SU-DHL-6 (cell line): ENCODE data around the gene MAP1S.
A peak's percentile ranks its signal among the peaks of the same experiment; 100 is the strongest.
"Not testable (repeated sequence)": the region's sequence is repeated elsewhere in the genome, so short reads cannot be mapped to it uniquely, and the experiment has no call there.

Experiments
- H2AFZ ChIP-seq: fragments of 200-600 bp; sonication (generic); 2 replicates; pipeline ENCODE4 v1.6.1; 2014; ENCODE audit warnings: low read depth, mild to moderate bottlenecking, moderate library complexity, mixed read lengths, antibody characterized with exemption, low read length; ENCODE audit not compliant: severe bottlenecking
- H3F3A ChIP-seq: fragments of 200-600 bp; shearing (Covaris generic); 2 replicates; pipeline ENCODE4 v1.6.0; 2016; ENCODE audit warnings: antibody characterized with exemption, mild to moderate bottlenecking; ENCODE audit not compliant: insufficient read depth
- H3K27ac ChIP-seq: fragments of 200-600 bp; sonication (generic); 2 replicates; pipeline ENCODE4 v1.5.1; 2016; ENCODE audit warnings: low read depth, mild to moderate bottlenecking, low read length, moderate library complexity, mixed read lengths
- H3K27me3 ChIP-seq: fragments of 200-600 bp; sonication (generic), shearing (Covaris generic); 2 replicates; pipeline ENCODE4 v1.6.0; 2014; ENCODE audit warnings: mild to moderate bottlenecking, low read length
- H3K36me3 ChIP-seq: fragments of 200-600 bp; sonication (generic); 2 replicates; pipeline ENCODE4 v1.6.1; 2014; ENCODE audit warnings: mild to moderate bottlenecking, low read length, mixed read lengths
- H3K4me2 ChIP-seq: fragments of 300-600, 200-600 bp; shearing (Covaris generic), sonication (generic); 2 replicates; pipeline ENCODE4 v1.6.0; 2014; ENCODE audit warnings: low read length, low read depth, mild to moderate bottlenecking; ENCODE audit not compliant: poor library complexity, severe bottlenecking
- H3K4me3 ChIP-seq: fragments of 200-600 bp; sonication (generic); 2 replicates; pipeline ENCODE4 v1.5.1; 2014; ENCODE audit warnings: antibody characterized with exemption, low read length, mild to moderate bottlenecking, mixed read lengths; ENCODE audit not compliant: insufficient read depth, poor library complexity, severe bottlenecking
- H3K79me2 ChIP-seq: fragments of 200-600 bp; sonication (generic); 2 replicates; pipeline ENCODE4 v1.6.1; 2014; ENCODE audit warnings: mild to moderate bottlenecking, low read length, moderate library complexity; ENCODE audit not compliant: insufficient read depth
- H3K9ac ChIP-seq: fragments of 200-600 bp; sonication (generic); 2 replicates; pipeline ENCODE4 v1.7.0; 2014; ENCODE audit warnings: mild to moderate bottlenecking, low read length
- H3K9me2 ChIP-seq: fragments of 200-600 bp; sonication (generic); replicated peaks from 2 replicates; pipeline ENCODE4 v1.6.1; 2014; ENCODE audit warnings: low read length; ENCODE audit not compliant: insufficient read depth
- H3K9me3 ChIP-seq: fragments of 200-600 bp; sonication (generic); 2 replicates; pipeline ENCODE4 v1.6.1; 2014; ENCODE audit warnings: low read length, mixed read lengths; ENCODE audit not compliant: insufficient read depth
- H4K20me1 ChIP-seq: fragments of 200-600 bp; sonication (generic); 2 replicates; pipeline ENCODE4 v1.6.1; 2014; ENCODE audit warnings: low read depth, mild to moderate bottlenecking, antibody characterized with exemption, low read length, moderate library complexity, mixed read lengths
- EZH2phosphoT487 ChIP-seq: fragments of 200-600 bp; sonication (generic), shearing (Covaris generic); conservative IDR thresholded peaks from 2 replicates; pipeline ENCODE4 v1.6.1; 2018; ENCODE audit warnings: mild to moderate bottlenecking, antibody characterized with exemption, low read length, moderate library complexity, mixed read lengths
- TF ChIP-seq, protein P1 (sequence below): fragments of 200-600 bp; sonication (generic); IDR thresholded peaks from one replicate; pipeline ENCODE4 v1.5.1; 2017; ENCODE audit warnings: antibody characterized with exemption, mild to moderate bottlenecking, low read length, moderate library complexity; ENCODE audit not compliant: insufficient read depth, poor library complexity, severe bottlenecking

The MAP1S gene

DNA sequence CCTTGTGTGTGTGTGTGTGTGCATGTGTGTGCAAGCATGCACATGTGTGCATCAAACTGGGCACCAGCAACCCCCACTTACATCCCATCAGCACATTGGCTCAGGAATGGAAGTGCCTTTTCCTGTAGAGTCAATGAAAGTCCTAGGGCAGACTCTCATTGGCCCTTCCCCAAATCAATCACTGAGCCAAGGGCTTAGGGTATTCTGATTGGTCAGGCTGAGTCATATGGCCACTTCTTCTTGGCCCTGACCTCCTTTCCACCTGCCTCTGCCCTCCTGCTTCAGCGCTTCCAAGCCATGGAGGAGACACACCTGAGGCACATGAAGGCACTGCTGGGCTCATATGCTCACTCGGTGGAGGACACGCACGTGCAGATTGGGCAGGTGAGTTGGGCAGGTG lies 52.9 kb downstream of the MAP1S start:
- H3K27ac ChIP-seq = no peak overlapping the region
- no peak overlapping the region for H3K9ac ChIP-seq
- peaks cover 4% of the 10 kb centered on the region; the same call in 1 of the 2 replicates for H3F3A ChIP-seq
- H3K27me3 ChIP-seq = no peaks in the 10 kb centered on the region
- TF ChIP-seq, protein P1, sequence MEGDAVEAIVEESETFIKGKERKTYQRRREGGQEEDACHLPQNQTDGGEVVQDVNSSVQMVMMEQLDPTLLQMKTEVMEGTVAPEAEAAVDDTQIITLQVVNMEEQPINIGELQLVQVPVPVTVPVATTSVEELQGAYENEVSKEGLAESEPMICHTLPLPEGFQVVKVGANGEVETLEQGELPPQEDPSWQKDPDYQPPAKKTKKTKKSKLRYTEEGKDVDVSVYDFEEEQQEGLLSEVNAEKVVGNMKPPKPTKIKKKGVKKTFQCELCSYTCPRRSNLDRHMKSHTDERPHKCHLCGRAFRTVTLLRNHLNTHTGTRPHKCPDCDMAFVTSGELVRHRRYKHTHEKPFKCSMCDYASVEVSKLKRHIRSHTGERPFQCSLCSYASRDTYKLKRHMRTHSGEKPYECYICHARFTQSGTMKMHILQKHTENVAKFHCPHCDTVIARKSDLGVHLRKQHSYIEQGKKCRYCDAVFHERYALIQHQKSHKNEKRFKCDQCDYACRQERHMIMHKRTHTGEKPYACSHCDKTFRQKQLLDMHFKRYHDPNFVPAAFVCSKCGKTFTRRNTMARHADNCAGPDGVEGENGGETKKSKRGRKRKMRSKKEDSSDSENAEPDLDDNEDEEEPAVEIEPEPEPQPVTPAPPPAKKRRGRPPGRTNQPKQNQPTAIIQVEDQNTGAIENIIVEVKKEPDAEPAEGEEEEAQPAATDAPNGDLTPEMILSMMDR = no peak
- TF ChIP-seq EZH2phosphoT487 = no peak
- H3K9me3 ChIP-seq = no peaks in the 10 kb centered on the region
- no peak overlapping the region for H3K4me2 ChIP-seq
- H2AFZ ChIP-seq = no peak overlapping the region
- no peaks in the 10 kb centered on the region for H3K9me2 ChIP-seq
- no peaks in the 10 kb centered on the region for H4K20me1 ChIP-seq
- peaks cover 6% of the 10 kb centered on the region; the same call in 1 of the 2 replicates for H3K36me3 ChIP-seq
- H3K79me2 ChIP-seq = no peaks in the 10 kb centered on the region
- no peak overlapping the region for H3K4me3 ChIP-seq

DNA sequence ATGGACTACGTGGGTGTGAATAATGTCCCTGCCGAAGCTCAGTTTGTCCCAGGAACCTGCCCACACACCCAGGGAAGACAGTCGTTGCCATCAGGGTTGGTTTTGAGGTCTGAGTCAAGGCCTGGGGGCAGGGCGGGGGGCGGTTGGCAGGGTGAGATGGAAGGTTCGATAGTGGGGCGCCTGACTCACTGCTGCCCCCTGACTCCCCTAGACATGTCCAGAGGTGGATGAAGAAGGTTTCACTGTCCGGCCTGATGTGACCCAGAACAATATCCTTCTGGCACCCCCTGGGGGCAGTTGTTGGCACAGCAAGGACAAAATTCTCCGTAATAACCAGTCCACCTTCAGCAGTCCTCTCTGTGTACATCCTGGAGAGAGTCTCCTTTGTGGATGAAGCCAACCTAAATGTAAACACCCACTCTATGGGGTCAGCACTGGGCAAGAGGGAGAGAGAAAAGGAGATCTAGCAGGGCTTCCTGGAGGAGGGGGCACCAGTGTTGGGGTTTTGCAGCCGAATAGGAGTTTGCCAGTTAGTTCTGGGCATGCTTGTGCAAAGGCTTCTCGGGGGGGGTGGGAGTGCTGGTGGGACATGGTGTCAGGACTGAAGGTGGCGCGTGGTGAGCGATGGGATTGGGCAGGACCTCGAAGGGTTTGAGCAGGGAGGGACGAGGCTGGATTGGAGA lies 56.1 kb downstream of the MAP1S start:
- no peaks in the 10 kb centered on the region for H3K9me2 ChIP-seq
- H3K27me3 ChIP-seq = no peaks in the 10 kb centered on the region
- H3F3A ChIP-seq = peaks cover 4% of the 10 kb centered on the region; the same call in 1 of the 2 replicates
- H3K4me2 ChIP-seq = peak overlapping the region; percentile 36
- H3K79me2 ChIP-seq = no peaks in the 10 kb centered on the region
- peak overlapping the region; percentile 86 for H3K27ac ChIP-seq
- peak overlapping the region; percentile 17; the same call in 1 of the 2 replicates for H3K9ac ChIP-seq
- no peaks in the 10 kb centered on the region for H4K20me1 ChIP-seq
- no peaks in the 10 kb centered on the region for H3K36me3 ChIP-seq
- H3K9me3 ChIP-seq = no peaks in the 10 kb centered on the region
- no peak overlapping the region for H3K4me3 ChIP-seq
- no peak for TF ChIP-seq EZH2phosphoT487
- TF ChIP-seq, protein P1 = peak; percentile 83
- H2AFZ ChIP-seq = no peak overlapping the region

DNA sequence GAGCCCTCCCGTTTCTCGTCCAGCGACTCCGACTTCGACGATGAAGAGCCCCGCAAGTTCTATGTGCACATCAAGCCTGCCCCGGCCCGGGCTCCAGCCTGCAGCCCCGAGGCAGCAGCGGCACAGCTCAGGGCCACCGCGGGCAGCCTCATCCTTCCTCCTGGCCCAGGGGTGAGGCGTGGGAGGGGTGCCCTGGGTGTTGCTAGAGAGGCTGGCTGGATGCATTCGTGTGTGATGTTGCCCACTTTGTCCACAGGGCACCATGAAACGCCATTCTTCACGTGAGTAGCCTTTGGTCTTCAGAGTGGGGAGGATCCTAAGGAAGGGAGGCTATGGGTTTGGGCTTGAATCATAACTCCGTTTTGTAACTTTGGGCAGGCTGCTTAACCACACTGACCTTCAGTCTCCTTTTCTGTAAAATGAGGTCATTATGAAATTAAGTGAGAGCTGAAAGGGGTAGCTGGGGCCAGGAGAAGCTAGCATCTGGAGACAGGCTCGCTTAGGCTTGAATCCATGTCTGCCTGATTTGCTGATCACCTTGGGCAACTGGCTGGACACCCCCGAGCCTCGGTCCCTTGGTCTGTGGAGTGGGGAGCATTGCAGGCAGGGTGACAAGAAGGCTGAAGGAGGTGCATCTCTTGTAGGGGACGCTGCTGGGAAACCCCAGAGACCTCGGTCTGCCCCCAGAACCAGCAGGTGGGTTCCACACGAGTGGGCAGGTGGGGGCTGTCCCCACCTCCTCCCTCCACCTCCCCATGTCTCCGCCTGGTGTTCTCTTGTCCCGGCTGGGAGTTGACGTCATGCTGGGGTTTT lies 56.9 kb downstream of the MAP1S start:
- Histone ChIP-seq H3K79me2 (no peaks in the 10 kb centered on the region), H2AFZ (no peak overlapping the region), H4K20me1 (no peaks in the 10 kb centered on the region), H3K9me2 (no peaks in the 10 kb centered on the region), H3K9me3 (no peaks in the 10 kb centered on the region), H3K9ac (peak overlapping the region; percentile 17), H3K27ac (peak overlapping the region; percentile 86), H3K4me3 (no peak overlapping the region), H3F3A (peaks cover 4% of the 10 kb centered on the region; the same call in 1 of the 2 replicates), H3K27me3 (no peaks in the 10 kb centered on the region), H3K4me2 (peak overlapping the region; percentile 36), H3K36me3 (no peaks in the 10 kb centered on the region)
- TF ChIP-seq EZH2phosphoT487 = no peak
- TF ChIP-seq, protein P1 = no peak

DNA sequence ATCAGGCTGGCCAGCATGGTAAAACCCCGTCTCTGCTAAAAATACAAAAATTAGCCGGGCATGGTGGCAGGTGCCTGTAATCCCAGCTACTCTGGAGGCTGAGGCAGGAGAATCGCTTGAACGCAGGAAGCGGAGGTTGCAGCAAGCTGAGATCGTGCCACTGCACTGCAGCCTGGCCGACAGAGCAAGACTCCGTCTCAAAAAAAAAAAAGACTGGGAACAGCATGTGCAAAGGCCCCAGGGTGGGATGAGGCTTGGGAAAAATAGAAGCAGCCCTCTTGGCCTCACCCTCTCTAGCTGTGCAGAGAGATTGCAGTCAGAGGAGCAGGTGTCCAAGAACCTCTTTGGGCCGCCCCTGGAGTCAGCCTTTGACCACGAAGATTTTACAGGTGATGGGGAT lies 58.6 kb downstream of the MAP1S start:
- H3F3A ChIP-seq, H3K9ac ChIP-seq, H3K27ac ChIP-seq, H3K4me2 ChIP-seq, H2AFZ ChIP-seq, H3K36me3 ChIP-seq, H3K9me3 ChIP-seq, H3K9me2 ChIP-seq, H3K4me3 ChIP-seq, H4K20me1 ChIP-seq, H3K27me3 ChIP-seq, H3K79me2 ChIP-seq: not testable (repeated sequence)
